HepG2 (cell line): Measurements from ENCODE around the gene MOAP1. TPM values are rescaled to one million over a fixed set of nuclear protein-coding genes. Genes with fewer than 3 reads are reported as not detected.
A peak's percentile ranks its signal among the peaks of the same experiment; 100 is the strongest.

Experiments used
- ATM ChIP-seq: fragments of 450-650 bp; IDR thresholded peaks from 2 replicates; pipeline ENCODE4 v1.7.1; 2017; ENCODE audit warnings: mild to moderate bottlenecking, borderline replicate concordance
- CBX5 ChIP-seq: sonication (generic); formaldehyde crosslinking; IDR thresholded peaks from 2 replicates; pipeline ENCODE4 v1.4.0; 2020; ENCODE audit warnings: missing genetic modification reagents, borderline replicate concordance
- FLYWCH1 ChIP-seq: sonication (generic); formaldehyde crosslinking; IDR thresholded peaks from 2 replicates; pipeline ENCODE4 v1.8.1; 2023; ENCODE audit warnings: mild to moderate bottlenecking, missing genetic modification reagents
- FOXO1 ChIP-seq: sonication (generic); formaldehyde crosslinking; IDR thresholded peaks from 2 replicates; pipeline ENCODE4 v1.4.0; 2020; ENCODE audit warnings: missing genetic modification reagents
- KAT2B ChIP-seq: fragments of 150-350 bp; IDR thresholded peaks from 2 replicates; pipeline ENCODE4 v1.6.1; 2014; ENCODE audit warnings: low read depth, low read length, borderline replicate concordance
- MED8 ChIP-seq: sonication (generic); formaldehyde crosslinking; IDR thresholded peaks from 2 replicates; pipeline ENCODE4 v1.8.1; 2023; ENCODE audit warnings: mild to moderate bottlenecking, missing genetic modification reagents; ENCODE audit not compliant: insufficient replicate concordance
- MIER2 ChIP-seq: IDR thresholded peaks from 2 replicates; pipeline ENCODE4 v1.6.1; 2016; ENCODE audit warnings: missing biosample characterization, missing genetic modification reagents
- NAIF1 ChIP-seq: sonication (generic); formaldehyde crosslinking; IDR thresholded peaks from 2 replicates; pipeline ENCODE4 v1.5.0; 2020; ENCODE audit warnings: mild to moderate bottlenecking, missing genetic modification reagents, borderline replicate concordance
- NCOA1 ChIP-seq: sonication (generic); formaldehyde crosslinking; IDR thresholded peaks from 2 replicates; pipeline ENCODE4 v1.9.0; 2021; ENCODE audit warnings: missing genetic modification reagents
- NFYC ChIP-seq: IDR thresholded peaks from 2 replicates; pipeline ENCODE4 v1.6.1; 2016; ENCODE audit warnings: missing genetic modification reagents, missing compliant biosample characterization
- PCBP2 ChIP-seq: fragments of 200-400 bp; formaldehyde crosslinking; optimal IDR thresholded peaks from 2 replicates; pipeline ENCODE3; 2018; ENCODE audit warnings: low read length, low read depth; ENCODE audit not compliant: poor library complexity, severe bottlenecking
- RAD51 ChIP-seq: fragments of 450-650 bp; IDR thresholded peaks from 2 replicates; pipeline ENCODE4 v1.6.1; 2016; ENCODE audit warnings: borderline replicate concordance
- SP4 ChIP-seq: sonication (generic); formaldehyde crosslinking; IDR thresholded peaks from 2 replicates; pipeline ENCODE4 v1.8.1; 2023; ENCODE audit warnings: mild to moderate bottlenecking, missing genetic modification reagents
- SSRP1 ChIP-seq: IDR thresholded peaks from 2 replicates; pipeline ENCODE4 v1.6.1; 2016; ENCODE audit warnings: control low read depth
- ZBTB7B ChIP-seq: sonication (generic); formaldehyde crosslinking; IDR thresholded peaks from 2 replicates; pipeline ENCODE4 v1.4.0; 2020; ENCODE audit warnings: missing genetic modification reagents
- ZFYVE20 ChIP-seq: sonication (generic); formaldehyde crosslinking; IDR thresholded peaks from 2 replicates; pipeline ENCODE4 v1.8.0; 2023; ENCODE audit warnings: low read depth, mild to moderate bottlenecking, moderate library complexity, missing genetic modification reagents, borderline replicate concordance
- ZKSCAN5 ChIP-seq: sonication (generic); formaldehyde crosslinking; IDR thresholded peaks from 2 replicates; pipeline ENCODE4 v1.5.1; 2020; ENCODE audit warnings: mild to moderate bottlenecking, missing genetic modification reagents
- ZNF232 ChIP-seq: sonication (generic); formaldehyde crosslinking; IDR thresholded peaks from 2 replicates; pipeline ENCODE4 v1.4.0; 2020; ENCODE audit warnings: missing genetic modification reagents, borderline replicate concordance
- ZNF24 ChIP-seq: fragments of 450-650 bp; IDR thresholded peaks from 2 replicates; pipeline ENCODE4 v1.6.1; 2017; ENCODE audit warnings: antibody characterized with exemption, mild to moderate bottlenecking
- ZNF567 ChIP-seq: sonication (generic); formaldehyde crosslinking; IDR thresholded peaks from 2 replicates; pipeline ENCODE4 v1.8.1; 2023; ENCODE audit warnings: mild to moderate bottlenecking, missing genetic modification reagents, borderline replicate concordance
- ZNF607 ChIP-seq: sonication (generic); formaldehyde crosslinking; IDR thresholded peaks from 2 replicates; pipeline ENCODE4 v1.5.1; 2020; ENCODE audit warnings: missing genetic modification reagents, mild to moderate bottlenecking, borderline replicate concordance
- ZNF775 ChIP-seq: sonication (generic); formaldehyde crosslinking; IDR thresholded peaks from 2 replicates; pipeline ENCODE4 v1.4.0; 2020; ENCODE audit warnings: missing genetic modification reagents, mild to moderate bottlenecking, moderate library complexity, borderline replicate concordance
- ZNF790 ChIP-seq: sonication (generic); formaldehyde crosslinking; IDR thresholded peaks from 2 replicates; pipeline ENCODE4 v1.8.0; 2022; ENCODE audit warnings: missing genetic modification reagents, mild to moderate bottlenecking, borderline replicate concordance
- ZSCAN22 ChIP-seq: sonication (generic); formaldehyde crosslinking; IDR thresholded peaks from 2 replicates; pipeline ENCODE4 v1.4.0; 2020; ENCODE audit warnings: mild to moderate bottlenecking, missing genetic modification reagents
- polyA plus RNA-seq, 8 experiments: library from polyadenylated mRNA; depleted of rRNA in 3 of 8; stranded (reverse) in 7 of 8; unstranded in 1 of 8; fragments of >200 nt; fragmentation: Illumina TruSeq in 4 of 8; extraction: Trizol in 4 of 8; gene quantifications; 2 replicates each; pipeline versions ENCODE4 v1.2.1 to v1.2.3, GENCODE V29; 2011 to 2016; ENCODE audit warnings: low read depth in 4 of 8, missing spikeins in 1 of 8, mixed read lengths in 1 of 8; ENCODE audit not compliant: insufficient read depth in 1 of 8
- total RNA-seq, 5 experiments: library from RNA; depleted of rRNA; stranded (reverse); fragments of >200 nt; fragmentation: Illumina TruSeq; extraction: Trizol; gene quantifications; 2 replicates each; pipeline ENCODE4 v1.2.3, GENCODE V29; 2016; ENCODE audit warnings: low read depth in 1 of 5
- TF ChIP-seq, protein P1 (sequence below): sonication (generic); formaldehyde crosslinking; IDR thresholded peaks from 2 replicates; pipeline ENCODE4 v1.5.1; 2020; ENCODE audit warnings: missing genetic modification reagents, mild to moderate bottlenecking, borderline replicate concordance
- TF ChIP-seq, protein P2 (sequence below): sonication (generic); formaldehyde crosslinking; IDR thresholded peaks from 2 replicates; pipeline ENCODE4 v1.4.0; 2020; ENCODE audit warnings: mild to moderate bottlenecking, missing genetic modification reagents
- TF ChIP-seq, protein P3 (sequence below): sonication (generic); formaldehyde crosslinking; IDR thresholded peaks from 2 replicates; pipeline ENCODE4 v1.4.0; 2020; ENCODE audit warnings: missing genetic modification reagents

Gene MOAP1
- total and polyA plus RNA-seq, 2 of the 13 experiments (the other 11 are each of a cell fraction or from before 2014, with no cell fraction given) = 14.6 to 47.0 TPM

DNA sequence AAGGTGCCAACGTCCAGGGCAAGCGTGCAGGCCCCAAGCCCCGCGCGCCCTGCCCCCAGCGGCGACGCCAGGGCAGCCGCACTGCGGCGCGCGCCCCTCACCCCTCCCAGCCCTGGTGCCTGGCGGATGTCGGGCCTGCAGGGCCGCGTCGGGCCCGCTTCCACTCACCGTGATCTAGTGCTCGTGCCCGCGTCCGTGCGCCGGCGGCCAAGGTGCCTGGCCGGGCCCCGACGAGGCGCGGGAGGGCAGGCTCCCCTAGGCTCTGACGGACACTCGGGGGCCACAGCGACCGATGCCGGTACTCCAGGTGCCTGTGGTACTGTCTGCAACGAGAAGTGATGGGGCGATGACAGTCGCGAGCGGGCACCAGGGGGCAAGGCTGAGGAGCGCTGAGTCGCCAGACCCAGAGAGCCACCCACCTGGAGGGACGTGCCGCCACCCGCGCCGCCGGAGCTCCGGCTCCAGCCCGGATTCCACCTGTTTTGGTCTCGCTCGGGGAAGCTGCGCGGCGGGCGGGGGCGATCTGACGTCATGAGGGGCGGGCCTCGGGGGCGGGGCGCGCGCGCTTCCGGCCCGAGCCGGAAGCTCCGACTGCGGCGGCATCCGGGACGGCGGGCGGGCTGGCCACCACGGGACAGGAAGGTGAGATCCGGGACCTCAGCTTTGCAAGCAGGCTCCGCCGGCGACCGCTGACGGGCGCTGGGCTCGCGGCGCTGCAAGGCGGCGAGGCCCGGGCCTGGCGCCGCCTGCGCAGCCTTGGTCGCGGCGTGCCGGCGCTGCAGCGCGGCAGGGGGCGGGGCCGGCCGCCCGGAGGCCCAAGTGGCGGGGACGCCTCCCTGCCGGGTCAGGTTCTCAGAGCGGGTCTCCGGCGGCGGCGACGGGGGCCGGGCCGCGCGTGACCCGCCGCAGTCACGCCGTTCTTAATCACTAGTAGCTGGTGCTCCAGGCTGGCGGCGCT lies at the start of gene MOAP1, which contains the start of gene LYSET (continued):
- TF ChIP-seq ZNF775 (CRISPR knock-in tag) (no peak), ZNF790 (CRISPR knock-in tag) (0 out of 2 replicates have a peak, but pooled peaks have one; percentile 75), MIER2 (CRISPR knock-in tag) (no peak), RAD51 (no peak), ZBTB7B (CRISPR knock-in tag) (peak; percentile 40; the same call in 1 of the 2 replicates), MED8 (CRISPR knock-in tag) (peak; percentile 3), NCOA1 (CRISPR knock-in tag) (no peak), ZNF232 (0 out of 2 replicates have a peak, but pooled peaks have one; percentile 35), ATM (no peak), KAT2B (no peak), ZNF24 (no peak), ZSCAN22 (CRISPR knock-in tag) (0 out of 2 replicates have a peak, but pooled peaks have one; percentile 44), NFYC (CRISPR knock-in tag) (no peak), CBX5 (CRISPR knock-in tag) (no peak), PCBP2 (no peak), ZNF607 (CRISPR knock-in tag) (peak; percentile 91), ZNF567 (CRISPR knock-in tag) (no peak; the same call in 1 of the 2 replicates), ZFYVE20 (CRISPR knock-in tag) (0 out of 2 replicates have a peak, but pooled peaks have one; percentile 23), FLYWCH1 (CRISPR knock-in tag) (no peak), FOXO1 (CRISPR knock-in tag) (no peak; the same call in 1 of the 2 replicates), NAIF1 (CRISPR knock-in tag) (no peak), ZKSCAN5 (CRISPR knock-in tag) (no peak), SP4 (CRISPR knock-in tag) (peak; percentile 80), SSRP1 (no peak)
- TF ChIP-seq, protein P1, sequence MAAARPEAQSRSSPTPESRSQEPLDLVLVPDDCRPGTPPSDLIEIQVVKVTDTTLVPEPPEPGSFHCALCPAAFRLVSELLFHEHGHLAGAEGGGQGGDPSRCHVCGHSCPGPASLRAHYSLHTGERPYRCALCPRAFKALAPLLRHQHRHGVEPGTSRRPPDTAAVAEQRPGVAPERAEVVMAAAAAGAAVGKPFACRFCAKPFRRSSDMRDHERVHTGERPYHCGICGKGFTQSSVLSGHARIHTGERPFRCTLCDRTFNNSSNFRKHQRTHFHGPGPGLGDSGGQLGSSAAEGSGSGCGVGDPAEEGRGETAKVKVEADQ (CRISPR knock-in tag) = peak; percentile 87
- TF ChIP-seq, protein P2, sequence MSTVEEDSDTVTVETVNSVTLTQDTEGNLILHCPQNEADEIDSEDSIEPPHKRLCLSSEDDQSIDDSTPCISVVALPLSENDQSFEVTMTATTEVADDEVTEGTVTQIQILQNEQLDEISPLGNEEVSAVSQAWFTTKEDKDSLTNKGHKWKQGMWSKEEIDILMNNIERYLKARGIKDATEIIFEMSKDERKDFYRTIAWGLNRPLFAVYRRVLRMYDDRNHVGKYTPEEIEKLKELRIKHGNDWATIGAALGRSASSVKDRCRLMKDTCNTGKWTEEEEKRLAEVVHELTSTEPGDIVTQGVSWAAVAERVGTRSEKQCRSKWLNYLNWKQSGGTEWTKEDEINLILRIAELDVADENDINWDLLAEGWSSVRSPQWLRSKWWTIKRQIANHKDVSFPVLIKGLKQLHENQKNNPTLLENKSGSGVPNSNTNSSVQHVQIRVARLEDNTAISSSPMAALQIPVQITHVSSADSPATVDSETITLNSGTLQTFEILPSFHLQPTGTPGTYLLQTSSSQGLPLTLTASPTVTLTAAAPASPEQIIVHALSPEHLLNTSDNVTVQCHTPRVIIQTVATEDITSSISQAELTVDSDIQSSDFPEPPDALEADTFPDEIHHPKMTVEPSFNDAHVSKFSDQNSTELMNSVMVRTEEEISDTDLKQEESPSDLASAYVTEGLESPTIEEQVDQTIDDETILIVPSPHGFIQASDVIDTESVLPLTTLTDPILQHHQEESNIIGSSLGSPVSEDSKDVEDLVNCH (CRISPR knock-in tag) = no peak
- TF ChIP-seq, protein P3, sequence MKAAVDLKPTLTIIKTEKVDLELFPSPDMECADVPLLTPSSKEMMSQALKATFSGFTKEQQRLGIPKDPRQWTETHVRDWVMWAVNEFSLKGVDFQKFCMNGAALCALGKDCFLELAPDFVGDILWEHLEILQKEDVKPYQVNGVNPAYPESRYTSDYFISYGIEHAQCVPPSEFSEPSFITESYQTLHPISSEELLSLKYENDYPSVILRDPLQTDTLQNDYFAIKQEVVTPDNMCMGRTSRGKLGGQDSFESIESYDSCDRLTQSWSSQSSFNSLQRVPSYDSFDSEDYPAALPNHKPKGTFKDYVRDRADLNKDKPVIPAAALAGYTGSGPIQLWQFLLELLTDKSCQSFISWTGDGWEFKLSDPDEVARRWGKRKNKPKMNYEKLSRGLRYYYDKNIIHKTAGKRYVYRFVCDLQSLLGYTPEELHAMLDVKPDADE (CRISPR knock-in tag) = no peak
